HepG2 (cell line): ENCODE data around the gene SEC31B. TPM values are rescaled to one million over a fixed set of nuclear protein-coding genes. Genes with fewer than 3 reads are reported as not detected.

Experiments used
- AHR ChIP-seq: IDR thresholded peaks from 2 replicates; pipeline ENCODE4 v1.6.1; 2018; ENCODE audit warnings: missing genetic modification reagents, missing compliant biosample characterization
- FOXA3 ChIP-seq: IDR thresholded peaks from 2 replicates; pipeline ENCODE4 v1.6.1; 2016; ENCODE audit warnings: missing genetic modification reagents, missing compliant biosample characterization
- ISL2 ChIP-seq: sonication (generic); formaldehyde crosslinking; IDR thresholded peaks from 2 replicates; pipeline ENCODE4 v1.5.0; 2020; ENCODE audit warnings: missing genetic modification reagents
- KLF12 ChIP-seq: sonication (generic); formaldehyde crosslinking; IDR thresholded peaks from 2 replicates; pipeline ENCODE4 v1.4.0; 2020; ENCODE audit warnings: missing genetic modification reagents, borderline replicate concordance
- MIER2 ChIP-seq: IDR thresholded peaks from 2 replicates; pipeline ENCODE4 v1.6.1; 2016; ENCODE audit warnings: missing biosample characterization, missing genetic modification reagents
- MYC ChIP-seq: sonication (generic); formaldehyde crosslinking; IDR thresholded peaks from 2 replicates; pipeline ENCODE4 v1.9.0; 2021; ENCODE audit warnings: missing genetic modification reagents, borderline replicate concordance
- NR2F1 ChIP-seq, 2 experiments: fragments of 450-650 bp in 1 of 2; formaldehyde crosslinking in 1 of 2; IDR thresholded peaks; 2 replicates each; pipeline versions ENCODE4 v1.5.0 to v1.6.1; 2016 to 2020; ENCODE audit warnings: mild to moderate bottlenecking in 1 of 2, missing compliant biosample characterization in 1 of 2, missing genetic modification reagents in 1 of 2, moderate library complexity in 1 of 2
- SAFB2 ChIP-seq: sonication (generic); formaldehyde crosslinking; IDR thresholded peaks from 2 replicates; pipeline ENCODE4 v1.5.1; 2020; ENCODE audit warnings: missing genetic modification reagents, low read depth, mild to moderate bottlenecking, borderline replicate concordance
- SALL1 ChIP-seq: sonication (generic); formaldehyde crosslinking; IDR thresholded peaks from 2 replicates; pipeline ENCODE4 v1.8.0; 2022; ENCODE audit warnings: mild to moderate bottlenecking, missing genetic modification reagents
- SNAPC2 ChIP-seq: sonication (generic); formaldehyde crosslinking; IDR thresholded peaks from 2 replicates; pipeline ENCODE4 v1.8.1; 2022; ENCODE audit warnings: mild to moderate bottlenecking, missing genetic modification reagents
- SP2 ChIP-seq: sonication (generic); formaldehyde crosslinking; IDR thresholded peaks from 2 replicates; pipeline ENCODE4 v1.5.1; 2020; ENCODE audit warnings: mild to moderate bottlenecking, missing genetic modification reagents
- TBL1XR1 ChIP-seq: fragments of 150-350 bp; IDR thresholded peaks from 2 replicates; pipeline ENCODE4 v1.6.1; 2014; ENCODE audit warnings: borderline replicate concordance, low read length; ENCODE audit not compliant: partially characterized antibody
- TBX2 ChIP-seq: sonication (generic); formaldehyde crosslinking; IDR thresholded peaks from 2 replicates; pipeline ENCODE4 v1.5.0; 2020; ENCODE audit warnings: missing genetic modification reagents, mild to moderate bottlenecking, borderline replicate concordance
- U2AF1 ChIP-seq: fragments of 200-400 bp; formaldehyde crosslinking; optimal IDR thresholded peaks from 2 replicates; pipeline ENCODE3; 2017; ENCODE audit warnings: mild to moderate bottlenecking, low read depth, low read length
- ZBTB3 ChIP-seq: sonication (generic); formaldehyde crosslinking; IDR thresholded peaks from 2 replicates; pipeline ENCODE4 v1.4.0; 2020; ENCODE audit warnings: low read depth, mild to moderate bottlenecking, moderate library complexity, missing genetic modification reagents, borderline replicate concordance
- ZFP90 ChIP-seq: sonication (generic); formaldehyde crosslinking; IDR thresholded peaks from 2 replicates; pipeline ENCODE4 v1.8.0; 2022; ENCODE audit warnings: missing genetic modification reagents, mild to moderate bottlenecking, inconsistent platforms, borderline replicate concordance
- ZNF331 ChIP-seq: sonication (generic); formaldehyde crosslinking; IDR thresholded peaks from 2 replicates; pipeline ENCODE4 v1.4.0; 2020; ENCODE audit warnings: missing genetic modification reagents
- ZNF33B ChIP-seq: sonication (generic); formaldehyde crosslinking; IDR thresholded peaks from 2 replicates; pipeline ENCODE4 v1.5.1; 2020; ENCODE audit warnings: mild to moderate bottlenecking, missing genetic modification reagents
- ZNF510 ChIP-seq: sonication (generic); formaldehyde crosslinking; IDR thresholded peaks from 2 replicates; pipeline ENCODE4 v1.4.0; 2020; ENCODE audit warnings: low read depth, mild to moderate bottlenecking, missing genetic modification reagents
- ZNF709 ChIP-seq: sonication (generic); formaldehyde crosslinking; IDR thresholded peaks from 2 replicates; pipeline ENCODE4 v1.5.0; 2020; ENCODE audit warnings: mild to moderate bottlenecking, missing genetic modification reagents
- polyA plus RNA-seq, 8 experiments: library from polyadenylated mRNA; depleted of rRNA in 3 of 8; stranded (reverse) in 7 of 8; unstranded in 1 of 8; fragments of >200 nt; fragmentation: Illumina TruSeq in 4 of 8; extraction: Trizol in 4 of 8; gene quantifications; 2 replicates each; pipeline versions ENCODE4 v1.2.1 to v1.2.3, GENCODE V29; 2011 to 2016; ENCODE audit warnings: low read depth in 4 of 8, missing spikeins in 1 of 8, mixed read lengths in 1 of 8; ENCODE audit not compliant: insufficient read depth in 1 of 8
- total RNA-seq, 5 experiments: library from RNA; depleted of rRNA; stranded (reverse); fragments of >200 nt; fragmentation: Illumina TruSeq; extraction: Trizol; gene quantifications; 2 replicates each; pipeline ENCODE4 v1.2.3, GENCODE V29; 2016; ENCODE audit warnings: low read depth in 1 of 5
- TF ChIP-seq, protein P1 (sequence below): IDR thresholded peaks from 2 replicates; pipeline ENCODE4 v1.6.1; 2012; ENCODE audit warnings: inconsistent platforms
- TF ChIP-seq, protein P2 (sequence below): sonication (generic); formaldehyde crosslinking; IDR thresholded peaks from 2 replicates; pipeline ENCODE4 v1.8.0; 2022; ENCODE audit warnings: missing genetic modification reagents, mild to moderate bottlenecking, borderline replicate concordance
- TF ChIP-seq, protein P3 (sequence below): sonication (generic); IDR thresholded peaks from 2 replicates; pipeline ENCODE4 v1.6.1; 2016; ENCODE audit warnings: low read depth, borderline replicate concordance
- TF ChIP-seq, protein P4 (sequence below): sonication (generic); formaldehyde crosslinking; IDR thresholded peaks from 2 replicates; pipeline ENCODE4 v1.5.1; 2020; ENCODE audit warnings: mild to moderate bottlenecking, missing genetic modification reagents, moderate library complexity

Gene SEC31B
- total and polyA plus RNA-seq, 2 of the 13 experiments (the other 11 are each of a cell fraction or from before 2014, with no cell fraction given) = 2.0 to 8.3 TPM

DNA sequence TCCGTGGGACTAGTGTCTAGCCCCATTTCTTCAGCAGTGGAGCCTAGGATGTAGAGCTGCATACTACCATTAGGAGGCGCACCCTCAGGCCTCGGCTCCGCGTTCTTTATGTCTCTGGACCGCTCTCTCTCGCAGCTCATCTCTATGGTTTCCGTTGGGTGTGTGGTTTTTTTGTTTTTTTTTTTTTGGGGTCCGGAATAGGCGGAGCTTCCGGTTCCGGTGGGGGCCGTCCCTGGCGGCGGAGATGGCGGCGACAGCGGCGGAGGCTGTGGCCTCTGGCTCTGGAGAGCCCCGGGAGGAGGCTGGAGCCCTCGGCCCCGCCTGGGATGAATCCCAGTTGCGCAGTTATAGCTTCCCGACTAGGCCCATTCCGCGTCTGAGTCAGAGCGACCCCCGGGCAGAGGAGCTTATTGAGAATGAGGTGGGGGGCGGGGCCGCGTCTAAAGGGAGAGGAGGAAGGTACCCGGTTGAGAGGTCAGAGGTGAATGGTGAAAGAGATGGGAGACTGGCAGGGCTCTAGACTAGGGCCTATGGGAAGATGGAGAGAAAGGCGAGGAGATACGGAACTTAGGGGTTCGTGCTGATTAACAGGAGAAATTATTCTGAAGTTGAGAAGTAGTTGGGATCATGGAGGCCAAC lies 16.2 kb upstream of the SEC31B start, which contains the start of gene HIF1AN (continued):
- TF ChIP-seq ZFP90 (CRISPR knock-in tag) (no peak), ZBTB3 (CRISPR knock-in tag) (0 out of 2 replicates have a peak, but pooled peaks have one; percentile 31), U2AF1 (peak; percentile 77), MYC (peak; percentile 21; the same call in 1 of the 2 replicates), SP2 (peak; percentile 30; the same call in 1 of the 2 replicates), FOXA3 (CRISPR knock-in tag) (peak; percentile 62; the same call in 1 of the 2 replicates), ZNF33B (CRISPR knock-in tag) (0 out of 2 replicates have a peak, but pooled peaks have one; percentile 26), AHR (CRISPR knock-in tag) (no peak), TBL1XR1 (no peak), SALL1 (CRISPR knock-in tag) (peak; percentile 79), ZNF510 (CRISPR knock-in tag) (0 out of 2 replicates have a peak, but pooled peaks have one; percentile 13), ZNF709 (CRISPR knock-in tag) (peak; percentile 24; the same call in 1 of the 2 replicates), ZNF331 (CRISPR knock-in tag) (0 out of 2 replicates have a peak, but pooled peaks have one; percentile 24), MIER2 (CRISPR knock-in tag) (peak; percentile 52; the same call in 1 of the 2 replicates), NR2F1 (CRISPR knock-in tag; IDR thresholded peaks at IDR 0.05) (peak in 1 of 2 experiments; percentile 59; a peak in 2 of 4 replicates), TBX2 (CRISPR knock-in tag) (peak; percentile 39; the same call in 1 of the 2 replicates), KLF12 (peak; percentile 72), SNAPC2 (CRISPR knock-in tag) (no peak), ISL2 (CRISPR knock-in tag) (peak; percentile 53; the same call in 1 of the 2 replicates), SAFB2 (no peak)
- TF ChIP-seq, protein P1, sequence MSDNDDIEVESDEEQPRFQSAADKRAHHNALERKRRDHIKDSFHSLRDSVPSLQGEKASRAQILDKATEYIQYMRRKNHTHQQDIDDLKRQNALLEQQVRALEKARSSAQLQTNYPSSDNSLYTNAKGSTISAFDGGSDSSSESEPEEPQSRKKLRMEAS = peak; percentile 60
- TF ChIP-seq, protein P2, sequence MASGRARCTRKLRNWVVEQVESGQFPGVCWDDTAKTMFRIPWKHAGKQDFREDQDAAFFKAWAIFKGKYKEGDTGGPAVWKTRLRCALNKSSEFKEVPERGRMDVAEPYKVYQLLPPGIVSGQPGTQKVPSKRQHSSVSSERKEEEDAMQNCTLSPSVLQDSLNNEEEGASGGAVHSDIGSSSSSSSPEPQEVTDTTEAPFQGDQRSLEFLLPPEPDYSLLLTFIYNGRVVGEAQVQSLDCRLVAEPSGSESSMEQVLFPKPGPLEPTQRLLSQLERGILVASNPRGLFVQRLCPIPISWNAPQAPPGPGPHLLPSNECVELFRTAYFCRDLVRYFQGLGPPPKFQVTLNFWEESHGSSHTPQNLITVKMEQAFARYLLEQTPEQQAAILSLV (CRISPR knock-in tag) = peak; percentile 68; the same call in 1 of the 2 replicates
- TF ChIP-seq, protein P3, sequence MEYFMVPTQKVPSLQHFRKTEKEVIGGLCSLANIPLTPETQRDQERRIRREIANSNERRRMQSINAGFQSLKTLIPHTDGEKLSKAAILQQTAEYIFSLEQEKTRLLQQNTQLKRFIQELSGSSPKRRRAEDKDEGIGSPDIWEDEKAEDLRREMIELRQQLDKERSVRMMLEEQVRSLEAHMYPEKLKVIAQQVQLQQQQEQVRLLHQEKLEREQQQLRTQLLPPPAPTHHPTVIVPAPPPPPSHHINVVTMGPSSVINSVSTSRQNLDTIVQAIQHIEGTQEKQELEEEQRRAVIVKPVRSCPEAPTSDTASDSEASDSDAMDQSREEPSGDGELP = no peak
- TF ChIP-seq, protein P4, sequence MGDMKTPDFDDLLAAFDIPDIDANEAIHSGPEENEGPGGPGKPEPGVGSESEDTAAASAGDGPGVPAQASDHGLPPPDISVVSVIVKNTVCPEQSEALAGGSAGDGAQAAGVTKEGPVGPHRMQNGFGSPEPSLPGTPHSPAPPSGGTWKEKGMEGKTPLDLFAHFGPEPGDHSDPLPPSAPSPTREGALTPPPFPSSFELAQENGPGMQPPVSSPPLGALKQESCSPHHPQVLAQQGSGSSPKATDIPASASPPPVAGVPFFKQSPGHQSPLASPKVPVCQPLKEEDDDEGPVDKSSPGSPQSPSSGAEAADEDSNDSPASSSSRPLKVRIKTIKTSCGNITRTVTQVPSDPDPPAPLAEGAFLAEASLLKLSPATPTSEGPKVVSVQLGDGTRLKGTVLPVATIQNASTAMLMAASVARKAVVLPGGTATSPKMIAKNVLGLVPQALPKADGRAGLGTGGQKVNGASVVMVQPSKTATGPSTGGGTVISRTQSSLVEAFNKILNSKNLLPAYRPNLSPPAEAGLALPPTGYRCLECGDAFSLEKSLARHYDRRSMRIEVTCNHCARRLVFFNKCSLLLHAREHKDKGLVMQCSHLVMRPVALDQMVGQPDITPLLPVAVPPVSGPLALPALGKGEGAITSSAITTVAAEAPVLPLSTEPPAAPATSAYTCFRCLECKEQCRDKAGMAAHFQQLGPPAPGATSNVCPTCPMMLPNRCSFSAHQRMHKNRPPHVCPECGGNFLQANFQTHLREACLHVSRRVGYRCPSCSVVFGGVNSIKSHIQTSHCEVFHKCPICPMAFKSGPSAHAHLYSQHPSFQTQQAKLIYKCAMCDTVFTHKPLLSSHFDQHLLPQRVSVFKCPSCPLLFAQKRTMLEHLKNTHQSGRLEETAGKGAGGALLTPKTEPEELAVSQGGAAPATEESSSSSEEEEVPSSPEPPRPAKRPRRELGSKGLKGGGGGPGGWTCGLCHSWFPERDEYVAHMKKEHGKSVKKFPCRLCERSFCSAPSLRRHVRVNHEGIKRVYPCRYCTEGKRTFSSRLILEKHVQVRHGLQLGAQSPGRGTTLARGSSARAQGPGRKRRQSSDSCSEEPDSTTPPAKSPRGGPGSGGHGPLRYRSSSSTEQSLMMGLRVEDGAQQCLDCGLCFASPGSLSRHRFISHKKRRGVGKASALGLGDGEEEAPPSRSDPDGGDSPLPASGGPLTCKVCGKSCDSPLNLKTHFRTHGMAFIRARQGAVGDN = peak; percentile 77
